NB4 (cell line): Measurements from ENCODE around the gene SAMD4A.

Source experiments
- MYC ChIP-seq: IDR thresholded peaks from 2 replicates; pipeline ENCODE4 v1.6.1; 2011; ENCODE audit warnings: low read depth, low read length
- POLR2A ChIP-seq: IDR thresholded peaks from 2 replicates; pipeline ENCODE4 v1.6.1; 2011; ENCODE audit warnings: mild to moderate bottlenecking; ENCODE audit not compliant: insufficient read length; ENCODE audit errors: extremely low read depth
- TF ChIP-seq, protein P1 (sequence below): IDR thresholded peaks from one replicate; pipeline ENCODE4 v1.5.1; 2012; ENCODE audit warnings: low read depth, low read length
- TF ChIP-seq, protein P2 (sequence below): IDR thresholded peaks from 2 replicates; pipeline ENCODE4 v1.6.1; 2011; ENCODE audit warnings: low read depth, low read length

DNA sequence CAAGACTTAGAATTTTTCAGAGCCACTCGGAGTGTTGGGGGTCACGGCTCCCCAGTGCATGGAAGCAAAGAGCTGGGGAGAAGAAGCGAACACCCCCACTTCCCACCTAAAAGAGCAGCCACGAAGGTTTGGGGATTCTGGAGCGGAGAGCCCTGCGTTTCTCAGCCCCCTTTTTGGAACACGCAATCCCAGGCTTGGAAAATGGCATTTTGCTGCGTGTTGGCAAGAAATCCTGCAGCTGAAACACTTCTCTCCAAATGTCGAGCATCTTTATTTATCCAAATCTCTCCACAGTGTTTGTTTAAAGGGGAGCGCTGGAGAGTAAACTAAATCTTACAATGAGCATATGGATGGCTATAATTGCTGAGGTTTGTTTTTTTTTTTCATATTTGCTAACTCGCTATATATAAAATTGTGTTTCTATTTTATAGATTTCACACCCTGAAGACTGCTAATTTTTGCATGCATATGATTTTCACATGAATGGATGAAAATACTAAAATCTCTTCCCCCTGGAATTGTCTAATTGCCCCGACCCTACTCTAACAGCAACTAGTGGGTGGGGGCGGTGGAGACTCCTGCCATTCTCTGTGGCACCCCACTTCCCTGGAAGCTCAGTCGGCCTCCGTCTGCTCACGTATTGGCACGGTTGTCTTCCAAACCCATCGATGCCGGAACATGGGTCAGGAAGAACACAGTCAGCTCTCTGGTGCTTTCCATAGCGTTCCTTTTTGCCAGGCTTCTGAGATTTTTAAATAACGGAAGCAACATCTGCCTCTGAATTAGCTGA, 215.2 kb downstream of the SAMD4A start:
- TF ChIP-seq, protein P1, sequence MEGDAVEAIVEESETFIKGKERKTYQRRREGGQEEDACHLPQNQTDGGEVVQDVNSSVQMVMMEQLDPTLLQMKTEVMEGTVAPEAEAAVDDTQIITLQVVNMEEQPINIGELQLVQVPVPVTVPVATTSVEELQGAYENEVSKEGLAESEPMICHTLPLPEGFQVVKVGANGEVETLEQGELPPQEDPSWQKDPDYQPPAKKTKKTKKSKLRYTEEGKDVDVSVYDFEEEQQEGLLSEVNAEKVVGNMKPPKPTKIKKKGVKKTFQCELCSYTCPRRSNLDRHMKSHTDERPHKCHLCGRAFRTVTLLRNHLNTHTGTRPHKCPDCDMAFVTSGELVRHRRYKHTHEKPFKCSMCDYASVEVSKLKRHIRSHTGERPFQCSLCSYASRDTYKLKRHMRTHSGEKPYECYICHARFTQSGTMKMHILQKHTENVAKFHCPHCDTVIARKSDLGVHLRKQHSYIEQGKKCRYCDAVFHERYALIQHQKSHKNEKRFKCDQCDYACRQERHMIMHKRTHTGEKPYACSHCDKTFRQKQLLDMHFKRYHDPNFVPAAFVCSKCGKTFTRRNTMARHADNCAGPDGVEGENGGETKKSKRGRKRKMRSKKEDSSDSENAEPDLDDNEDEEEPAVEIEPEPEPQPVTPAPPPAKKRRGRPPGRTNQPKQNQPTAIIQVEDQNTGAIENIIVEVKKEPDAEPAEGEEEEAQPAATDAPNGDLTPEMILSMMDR: no peak
- no peak for TF ChIP-seq POLR2A
- TF ChIP-seq, protein P2, sequence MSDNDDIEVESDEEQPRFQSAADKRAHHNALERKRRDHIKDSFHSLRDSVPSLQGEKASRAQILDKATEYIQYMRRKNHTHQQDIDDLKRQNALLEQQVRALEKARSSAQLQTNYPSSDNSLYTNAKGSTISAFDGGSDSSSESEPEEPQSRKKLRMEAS: no peak
- TF ChIP-seq MYC: no peak
